GM12865 (cell line): ENCODE measurements around the gene XRCC3.

ENCODE experiments used
- DNase-seq: peaks from one replicate; pipeline ENCODE4 v3.0.0; 2010; ENCODE audit warnings: low read depth
- H3K4me3 ChIP-seq: 2 replicates; pipeline ENCODE4 v1.5.1; 2011; ENCODE audit warnings: mild to moderate bottlenecking, low read depth, low read length, control low read depth
- CTCF ChIP-seq: IDR thresholded peaks from 2 replicates; pipeline ENCODE4 v1.5.1; 2011; ENCODE audit warnings: low read length, control low read depth, low read depth, inconsistent platforms; ENCODE audit not compliant: insufficient read depth; ENCODE audit errors: missing control alignments

Gene XRCC3

GRCh38 chr14:103711516-103712431, 3.5 kb downstream of the XRCC3 start:
- no peak for DNase-seq
- TF ChIP-seq CTCF: no peak
- no peak overlapping the region for H3K4me3 ChIP-seq

- no peak for DNase-seq
- H3K4me3 ChIP-seq: no peak overlapping the region
- TF ChIP-seq CTCF: no peak
Measured at GRCh38 chr14:103710771-103711377, 4.4 kb downstream of the XRCC3 start.

- no peak overlapping the region for H3K4me3 ChIP-seq
- no peak for DNase-seq
- TF ChIP-seq CTCF: no peak
Measured at GRCh38 chr14:103709814-103710213, 5.4 kb downstream of the XRCC3 start.

GRCh38 chr14:103708750-103709187, 6.5 kb downstream of the XRCC3 start:
- DNase-seq: no peak
- TF ChIP-seq CTCF: no peak
- H3K4me3 ChIP-seq: no peak overlapping the region

GRCh38 chr14:103707329-103708263, 7.7 kb downstream of the XRCC3 start:
- TF ChIP-seq CTCF: no peak
- DNase-seq: no peak
- no peak overlapping the region for H3K4me3 ChIP-seq

GRCh38 chr14:103706551-103707328, 8.5 kb downstream of the XRCC3 start:
- H3K4me3 ChIP-seq: no peak overlapping the region
- DNase-seq: no peak
- no peak for TF ChIP-seq CTCF
